Glutamatergic neuron (in vitro differentiated cells): ENCODE data around the gene CD69. TPM values are rescaled to one million over a fixed set of nuclear protein-coding genes. Genes with fewer than 3 reads are reported as not detected.

Experiments
- DNase-seq: peaks from one replicate; pipeline ENCODE4 v3.0.0; 2022
- H3K27ac Mint-ChIP-seq: one replicate; pipeline ENCODE4 v1.8.0; 2020; ENCODE audit warnings: mild to moderate bottlenecking, mixed read lengths, inconsistent platforms; ENCODE audit not compliant: unreplicated experiment
- H3K27me3 Mint-ChIP-seq: one replicate; pipeline ENCODE4 v1.8.0; 2020; ENCODE audit warnings: mild to moderate bottlenecking, moderate library complexity, mixed read lengths, inconsistent platforms; ENCODE audit not compliant: unreplicated experiment
- H3K36me3 Mint-ChIP-seq: one replicate; pipeline ENCODE4 v1.8.0; 2020; ENCODE audit warnings: mild to moderate bottlenecking, mixed read lengths, inconsistent platforms; ENCODE audit not compliant: unreplicated experiment
- H3K4me1 Mint-ChIP-seq: one replicate; pipeline ENCODE4 v1.8.0; 2020; ENCODE audit warnings: mild to moderate bottlenecking, low read depth, mixed read lengths, inconsistent platforms; ENCODE audit not compliant: unreplicated experiment
- H3K4me3 Mint-ChIP-seq: one replicate; pipeline ENCODE4 v1.8.0; 2020; ENCODE audit warnings: mild to moderate bottlenecking, mixed read lengths, inconsistent platforms; ENCODE audit not compliant: unreplicated experiment
- H3K9me3 Mint-ChIP-seq: one replicate; pipeline ENCODE4 v1.8.0; 2020; ENCODE audit warnings: mild to moderate bottlenecking, moderate library complexity, mixed read lengths, inconsistent platforms; ENCODE audit not compliant: unreplicated experiment
- total RNA-seq: library from RNA; stranded (reverse); fragmentation: NEBNext Ultra II Directional; extraction: Animal tissue kit (Norgen Biotek cat#: 25700); gene quantifications from one replicate; pipeline ENCODE4 v1.2.1, GENCODE V29; 2021; ENCODE audit not compliant: unreplicated experiment
- TF ChIP-seq, protein P1 (sequence below): fragments of 200-600 bp; sonication (generic); IDR thresholded peaks from one replicate; pipeline ENCODE4 v1.5.0; 2021; ENCODE audit not compliant: partially characterized antibody, unreplicated experiment

The CD69 gene
- total RNA-seq, 1 donor from 2014 or later = not detected

DNA sequence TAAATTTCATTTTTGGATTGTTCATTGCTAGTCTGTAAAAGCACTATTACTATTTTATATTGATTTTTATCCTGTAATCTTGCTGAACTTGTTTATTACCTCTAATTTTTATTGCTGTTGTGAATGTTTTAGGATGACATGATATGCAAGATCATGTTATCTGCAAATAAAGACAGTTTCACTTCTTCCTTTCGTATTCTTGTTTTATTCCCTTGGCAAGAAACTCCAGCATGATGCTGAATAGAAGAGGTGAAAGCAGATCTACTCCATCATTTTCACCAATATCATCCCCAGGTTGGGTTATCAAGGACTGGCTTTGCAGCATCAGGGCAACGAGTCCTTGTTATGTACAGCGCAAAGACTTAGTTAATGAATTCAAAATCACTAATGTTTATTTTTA, 25.1 kb downstream of the CD69 start:
- H3K4me3 Mint-ChIP-seq = no peak overlapping the region
- H3K4me1 Mint-ChIP-seq = no peaks in the 10 kb centered on the region
- H3K9me3 Mint-ChIP-seq = peaks cover 5% of the 10 kb centered on the region
- TF ChIP-seq, protein P1, sequence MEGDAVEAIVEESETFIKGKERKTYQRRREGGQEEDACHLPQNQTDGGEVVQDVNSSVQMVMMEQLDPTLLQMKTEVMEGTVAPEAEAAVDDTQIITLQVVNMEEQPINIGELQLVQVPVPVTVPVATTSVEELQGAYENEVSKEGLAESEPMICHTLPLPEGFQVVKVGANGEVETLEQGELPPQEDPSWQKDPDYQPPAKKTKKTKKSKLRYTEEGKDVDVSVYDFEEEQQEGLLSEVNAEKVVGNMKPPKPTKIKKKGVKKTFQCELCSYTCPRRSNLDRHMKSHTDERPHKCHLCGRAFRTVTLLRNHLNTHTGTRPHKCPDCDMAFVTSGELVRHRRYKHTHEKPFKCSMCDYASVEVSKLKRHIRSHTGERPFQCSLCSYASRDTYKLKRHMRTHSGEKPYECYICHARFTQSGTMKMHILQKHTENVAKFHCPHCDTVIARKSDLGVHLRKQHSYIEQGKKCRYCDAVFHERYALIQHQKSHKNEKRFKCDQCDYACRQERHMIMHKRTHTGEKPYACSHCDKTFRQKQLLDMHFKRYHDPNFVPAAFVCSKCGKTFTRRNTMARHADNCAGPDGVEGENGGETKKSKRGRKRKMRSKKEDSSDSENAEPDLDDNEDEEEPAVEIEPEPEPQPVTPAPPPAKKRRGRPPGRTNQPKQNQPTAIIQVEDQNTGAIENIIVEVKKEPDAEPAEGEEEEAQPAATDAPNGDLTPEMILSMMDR = no peak
- no peak overlapping the region for H3K27ac Mint-ChIP-seq
- DNase-seq = no peak
- no peaks in the 10 kb centered on the region for H3K36me3 Mint-ChIP-seq
- H3K27me3 Mint-ChIP-seq = peaks cover 1% of the 10 kb centered on the region

DNA sequence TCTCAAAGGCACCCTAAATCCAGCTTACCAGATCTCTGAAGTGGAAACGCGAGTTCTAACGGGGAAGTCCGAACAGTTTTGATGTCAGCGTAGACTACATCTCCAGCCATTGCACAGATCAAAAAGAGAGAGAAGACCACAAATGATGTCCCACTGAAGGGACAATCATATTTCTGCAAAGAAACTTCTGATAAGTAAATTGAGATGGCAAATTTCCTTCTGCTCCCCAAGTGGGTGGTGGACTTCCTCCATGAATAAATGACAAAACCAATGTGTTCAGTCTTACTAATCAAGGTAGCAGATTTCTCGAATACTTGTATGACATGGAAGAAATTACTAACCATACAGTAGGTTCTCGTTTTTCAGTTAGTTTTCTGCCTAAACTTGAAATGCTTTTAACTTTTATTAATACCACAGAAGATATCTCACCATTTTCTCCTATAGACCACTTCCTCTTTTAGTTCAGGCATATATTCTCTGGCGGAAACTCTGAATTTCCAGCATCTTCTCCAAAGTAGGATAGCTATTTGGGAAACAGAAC, 27.7 kb downstream of the CD69 start, which contains the start of gene CLECL1:
Gene CLECL1, minus strand, starts transcription at position 177 of the 541 bp plus-strand sequence.
- no peak for DNase-seq
- H3K36me3 Mint-ChIP-seq = no peaks in the 10 kb centered on the region
- no peaks in the 10 kb centered on the region for H3K4me1 Mint-ChIP-seq
- no peak within 1 kb of the TSS for H3K4me3 Mint-ChIP-seq
- no peaks in the 10 kb centered on the region for H3K27me3 Mint-ChIP-seq
- H3K27ac Mint-ChIP-seq = no peak within 1 kb of the TSS
- TF ChIP-seq, protein P1 = no peak
- H3K9me3 Mint-ChIP-seq = no peaks in the 10 kb centered on the region

DNA sequence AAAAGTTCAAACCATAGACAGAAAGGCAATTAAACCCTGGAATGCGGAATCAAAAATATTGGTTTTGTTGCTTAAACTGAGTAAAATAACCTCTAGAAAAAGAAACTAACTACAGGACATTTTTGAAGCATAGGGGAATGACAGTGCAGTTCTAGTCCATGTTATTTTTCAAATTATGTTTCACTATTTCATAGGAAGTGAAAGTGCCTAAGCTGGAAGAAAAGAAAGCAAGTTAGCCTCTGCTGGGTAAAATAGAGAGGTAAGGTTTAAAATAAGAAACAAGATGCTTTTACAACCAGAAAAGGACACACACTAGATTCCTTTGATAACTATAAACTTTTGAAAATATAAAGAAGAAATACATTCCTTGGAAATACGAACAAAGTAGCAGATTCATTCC, 28.9 kb downstream of the CD69 start:
- no peaks in the 10 kb centered on the region for H3K27me3 Mint-ChIP-seq
- H3K9me3 Mint-ChIP-seq = no peaks in the 10 kb centered on the region
- DNase-seq = no peak
- no peaks in the 10 kb centered on the region for H3K4me1 Mint-ChIP-seq
- H3K4me3 Mint-ChIP-seq = no peak overlapping the region
- no peak overlapping the region for H3K27ac Mint-ChIP-seq
- no peaks in the 10 kb centered on the region for H3K36me3 Mint-ChIP-seq
- TF ChIP-seq, protein P1 = no peak

DNA sequence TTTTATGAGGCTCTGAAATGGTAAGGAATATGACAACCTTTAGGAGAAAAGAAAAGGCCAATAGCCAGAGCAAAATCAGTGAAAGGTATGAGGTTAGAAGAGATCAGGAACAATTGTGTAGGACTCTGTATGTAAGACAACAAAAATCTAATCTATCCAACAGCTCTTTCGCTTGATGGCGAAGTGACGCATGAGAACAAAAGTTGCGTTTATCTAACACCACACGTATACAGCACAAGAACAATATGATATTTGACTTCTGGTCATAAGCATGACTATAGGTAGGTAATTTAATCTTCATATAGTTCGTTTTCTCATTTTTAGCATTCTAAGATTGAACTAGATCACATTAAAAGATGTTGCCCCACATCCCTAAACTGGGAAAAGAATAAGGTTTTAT, 29.3 kb downstream of the CD69 start:
- Mint-ChIP-seq H3K4me1 (no peaks in the 10 kb centered on the region), H3K9me3 (no peaks in the 10 kb centered on the region), H3K27me3 (no peaks in the 10 kb centered on the region), H3K4me3 (no peak overlapping the region), H3K27ac (no peak overlapping the region), H3K36me3 (no peaks in the 10 kb centered on the region)
- no peak for DNase-seq
- TF ChIP-seq, protein P1 = no peak

DNA sequence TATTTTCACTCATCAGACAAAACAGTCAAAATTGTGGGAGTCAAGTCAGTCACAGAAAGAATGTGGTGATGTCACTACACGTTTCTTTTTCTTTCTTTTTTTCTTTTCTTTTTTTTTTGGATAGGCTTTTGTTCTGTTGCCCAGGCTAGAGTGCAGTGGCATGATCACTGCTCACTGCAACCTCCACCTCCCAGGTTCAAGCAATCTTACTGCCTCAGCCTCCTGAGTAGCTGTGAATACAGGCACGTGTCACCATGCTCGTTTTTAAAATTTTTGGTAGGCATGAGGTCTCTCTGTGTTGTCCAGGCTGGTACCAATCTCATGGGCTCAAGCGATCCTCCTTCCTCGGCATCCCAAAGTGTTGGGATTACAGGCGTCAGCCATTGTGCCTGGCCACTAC, 30.1 kb downstream of the CD69 start:
- H3K36me3 Mint-ChIP-seq = no peaks in the 10 kb centered on the region
- TF ChIP-seq, protein P1 = no peak
- H3K4me3 Mint-ChIP-seq = no peak overlapping the region
- no peaks in the 10 kb centered on the region for H3K4me1 Mint-ChIP-seq
- no peaks in the 10 kb centered on the region for H3K27me3 Mint-ChIP-seq
- H3K9me3 Mint-ChIP-seq = no peaks in the 10 kb centered on the region
- no peak for DNase-seq
- no peak overlapping the region for H3K27ac Mint-ChIP-seq
